ENCODE data around the gene B3GNT9. TPM values are rescaled to one million over a fixed set of nuclear protein-coding genes. Genes with fewer than 3 reads are reported as not detected.
A peak's percentile ranks its signal among the peaks of the same experiment; 100 is the strongest.

Gene B3GNT9
- total and polyA plus RNA-seq, 2 experiments from 2014 or later: 24.8 to 88.0 TPM

GRCh38 chr16:67198238-67198734, 47.5 kb upstream of the B3GNT9 start:
- no peaks in the 10 kb centered on the region for H3K27me3 ChIP-seq (replicated peaks; ENCODE audit: insufficient read depth)
- H3K9ac ChIP-seq: no peak overlapping the region
- no peaks in the 10 kb centered on the region for H3K9me2 ChIP-seq (ENCODE audit: insufficient read depth)
- peaks cover 10% of the 10 kb centered on the region; the same call in 1 of the 2 replicates for H3F3A ChIP-seq (ENCODE audit: insufficient read depth)
- in situ Hi-C loops (cut with MboI): no loop called here
- WGBS, 2 experiments (ENCODE audit: low coverage in 1 of 2, low lambda C conversion rate in 2 of 2, missing lambda C conversion rate in 2 of 2): 61 to 63% methylated on average over 11 to 12 of the region's 12 CpGs
- H3K36me3 ChIP-seq (ENCODE audit: low read depth): peaks cover 21% of the 10 kb centered on the region; the same call in 1 of the 2 replicates
- peak; percentile 65 for DNase-seq
- H3K79me2 ChIP-seq (ENCODE audit: insufficient read depth): peaks cover 26% of the 10 kb centered on the region
- no peak overlapping the region for H3K4me3 ChIP-seq
- TF ChIP-seq EZH2phosphoT487 (IDR thresholded peaks at IDR 0.05; ENCODE audit: insufficient read depth, low read depth) (no peak), EZH2 (IDR thresholded peaks at IDR 0.05; ENCODE audit: insufficient read depth, poor library complexity, severe bottlenecking) (no peak)
- H3K4me2 ChIP-seq (ENCODE audit: unreplicated experiment): no peak overlapping the region
- H3K27ac ChIP-seq: no peak overlapping the region
- no peak overlapping the region for H2AFZ ChIP-seq
- peaks cover 8% of the 10 kb centered on the region for H3K4me1 ChIP-seq (ENCODE audit: insufficient read depth)
- no peaks in the 10 kb centered on the region for H4K20me1 ChIP-seq (ENCODE audit: insufficient read depth)
- no peaks in the 10 kb centered on the region for H3K9me3 ChIP-seq (ENCODE audit: low read depth)

- Histone ChIP-seq H3K4me1 (ENCODE audit: insufficient read depth) (peaks cover 11% of the 10 kb centered on the region), H3K36me3 (ENCODE audit: low read depth) (peaks cover 21% of the 10 kb centered on the region; the same call in 1 of the 2 replicates), H3K9ac (no peak overlapping the region), H4K20me1 (ENCODE audit: insufficient read depth) (no peaks in the 10 kb centered on the region), H3F3A (ENCODE audit: insufficient read depth) (peaks cover 10% of the 10 kb centered on the region; the same call in 1 of the 2 replicates), H3K9me2 (ENCODE audit: insufficient read depth) (no peaks in the 10 kb centered on the region), H3K9me3 (ENCODE audit: low read depth) (no peaks in the 10 kb centered on the region), H3K4me3 (no peak overlapping the region), H3K27ac (no peak overlapping the region), H3K4me2 (ENCODE audit: unreplicated experiment) (no peak overlapping the region), H3K27me3 (replicated peaks; ENCODE audit: insufficient read depth) (no peaks in the 10 kb centered on the region), H2AFZ (no peak overlapping the region), H3K79me2 (ENCODE audit: insufficient read depth) (peaks cover 32% of the 10 kb centered on the region)
- no peak for DNase-seq
- in situ Hi-C loops (cut with MboI): no loop called here
- WGBS, 2 experiments (ENCODE audit: low coverage in 1 of 2, low lambda C conversion rate in 2 of 2, missing lambda C conversion rate in 2 of 2): 79 to 83% methylated on average over 6 of the region's 6 CpGs
- TF ChIP-seq EZH2phosphoT487 (IDR thresholded peaks at IDR 0.05; ENCODE audit: insufficient read depth, low read depth) (no peak), EZH2 (IDR thresholded peaks at IDR 0.05; ENCODE audit: insufficient read depth, poor library complexity, severe bottlenecking) (no peak)
Measured at GRCh38 chr16:67197704-67198103, 46.9 kb upstream of the B3GNT9 start.

GRCh38 chr16:67196881-67197280, 46.1 kb upstream of the B3GNT9 start:
- in situ Hi-C loops (cut with MboI): no loop called here
- H3K36me3 ChIP-seq (ENCODE audit: low read depth): peaks cover 21% of the 10 kb centered on the region; the same call in 1 of the 2 replicates
- 100% methylated on average over 1 of the region's 1 CpG for WGBS, 2 experiments (ENCODE audit: low coverage in 1 of 2, low lambda C conversion rate in 2 of 2, missing lambda C conversion rate in 2 of 2)

GRCh38 chr16:67195676-67196075, 44.9 kb upstream of the B3GNT9 start:
- Histone ChIP-seq H3K4me2 (ENCODE audit: unreplicated experiment) (no peak overlapping the region), H4K20me1 (ENCODE audit: insufficient read depth) (no peaks in the 10 kb centered on the region), H3K79me2 (ENCODE audit: insufficient read depth) (peaks cover 39% of the 10 kb centered on the region), H3K27me3 (replicated peaks; ENCODE audit: insufficient read depth) (no peaks in the 10 kb centered on the region), H3K4me3 (no peak overlapping the region), H2AFZ (no peak overlapping the region), H3K27ac (no peak overlapping the region), H3K36me3 (ENCODE audit: low read depth) (peaks cover 21% of the 10 kb centered on the region; the same call in 1 of the 2 replicates), H3K4me1 (ENCODE audit: insufficient read depth) (peaks cover 11% of the 10 kb centered on the region), H3F3A (ENCODE audit: insufficient read depth) (peaks cover 10% of the 10 kb centered on the region; the same call in 1 of the 2 replicates), H3K9me2 (ENCODE audit: insufficient read depth) (no peaks in the 10 kb centered on the region), H3K9me3 (ENCODE audit: low read depth) (no peaks in the 10 kb centered on the region), H3K9ac (no peak overlapping the region)
- 83 to 91% methylated on average over 5 of the region's 5 CpGs for WGBS, 2 experiments (ENCODE audit: low coverage in 1 of 2, low lambda C conversion rate in 2 of 2, missing lambda C conversion rate in 2 of 2)
- DNase-seq: no peak
- TF ChIP-seq EZH2 (IDR thresholded peaks at IDR 0.05; ENCODE audit: insufficient read depth, poor library complexity, severe bottlenecking) (no peak), EZH2phosphoT487 (IDR thresholded peaks at IDR 0.05; ENCODE audit: insufficient read depth, low read depth) (no peak)
- in situ Hi-C loops (cut with MboI): no loop called here

More at GRCh38 chr16:67196881-67197280, 46.1 kb upstream of the B3GNT9 start:
- Histone ChIP-seq H3K79me2 (ENCODE audit: insufficient read depth) (peaks cover 39% of the 10 kb centered on the region), H3K4me3 (no peak overlapping the region), H3K4me2 (ENCODE audit: unreplicated experiment) (no peak overlapping the region), H3K27me3 (replicated peaks; ENCODE audit: insufficient read depth) (no peaks in the 10 kb centered on the region), H3K9me3 (ENCODE audit: low read depth) (no peaks in the 10 kb centered on the region), H3K4me1 (ENCODE audit: insufficient read depth) (peaks cover 11% of the 10 kb centered on the region), H3K27ac (no peak overlapping the region), H3K9me2 (ENCODE audit: insufficient read depth) (no peaks in the 10 kb centered on the region), H4K20me1 (ENCODE audit: insufficient read depth) (no peaks in the 10 kb centered on the region), H3K9ac (no peak overlapping the region), H3F3A (ENCODE audit: insufficient read depth) (peaks cover 10% of the 10 kb centered on the region; the same call in 1 of the 2 replicates), H2AFZ (no peak overlapping the region)
- TF ChIP-seq EZH2phosphoT487 (IDR thresholded peaks at IDR 0.05; ENCODE audit: insufficient read depth, low read depth) (no peak), EZH2 (IDR thresholded peaks at IDR 0.05; ENCODE audit: insufficient read depth, poor library complexity, severe bottlenecking) (no peak)
- DNase-seq: no peak
